ENCODE results near the gene WSCD1.

The WSCD1 gene

GRCh38 chr17:6082335-6082734 lies 12.2 kb downstream of the WSCD1 start:
- H3K4me3 ChIP-seq (ENCODE audit: low read depth, low read length): no peak overlapping the region
- no peak for DNase-seq (ENCODE audit: low read depth)
- TF ChIP-seq CTCF (conservative IDR thresholded peaks at IDR 0.05; ENCODE audit: low read depth, low read length): no peak

GRCh38 chr17:6084311-6085161 lies 14.4 kb downstream of the WSCD1 start:
- no peak for TF ChIP-seq CTCF (conservative IDR thresholded peaks at IDR 0.05; ENCODE audit: low read depth, low read length)
- no peak for DNase-seq (ENCODE audit: low read depth)
- H3K4me3 ChIP-seq (ENCODE audit: low read depth, low read length): no peak overlapping the region

GRCh38 chr17:6085812-6086211 lies 15.6 kb downstream of the WSCD1 start:
- H3K4me3 ChIP-seq (ENCODE audit: low read depth, low read length): no peak overlapping the region
- DNase-seq (ENCODE audit: low read depth): no peak
- TF ChIP-seq CTCF (conservative IDR thresholded peaks at IDR 0.05; ENCODE audit: low read depth, low read length): no peak

GRCh38 chr17:6086603-6087400 lies 16.6 kb downstream of the WSCD1 start:
- H3K4me3 ChIP-seq (ENCODE audit: low read depth, low read length): no peak overlapping the region
- TF ChIP-seq CTCF (conservative IDR thresholded peaks at IDR 0.05; ENCODE audit: low read depth, low read length): no peak
- DNase-seq (ENCODE audit: low read depth): no peak

- H3K4me3 ChIP-seq (ENCODE audit: low read depth, low read length): no peak overlapping the region
- no peak for DNase-seq (ENCODE audit: low read depth)
Observed at GRCh38 chr17:6088141-6088540, 18.0 kb downstream of the WSCD1 start.

GRCh38 chr17:6090253-6090652 lies 20.1 kb downstream of the WSCD1 start:
- TF ChIP-seq CTCF (conservative IDR thresholded peaks at IDR 0.05; ENCODE audit: low read depth, low read length): no peak
- H3K4me3 ChIP-seq (ENCODE audit: low read depth, low read length): no peak overlapping the region
- DNase-seq (ENCODE audit: low read depth): no peak

More at GRCh38 chr17:6088141-6088540, 18.0 kb downstream of the WSCD1 start:
- no peak for TF ChIP-seq CTCF (conservative IDR thresholded peaks at IDR 0.05; ENCODE audit: low read depth, low read length)
